ENCODE measurements around the gene VPS13A. TPM values are rescaled to one million over a fixed set of nuclear protein-coding genes. Genes with fewer than 3 reads are reported as not detected.

The VPS13A gene
- total and polyA plus RNA-seq, 4 donors: 3.7 to 58.3 (median 19.7) TPM

DNA sequence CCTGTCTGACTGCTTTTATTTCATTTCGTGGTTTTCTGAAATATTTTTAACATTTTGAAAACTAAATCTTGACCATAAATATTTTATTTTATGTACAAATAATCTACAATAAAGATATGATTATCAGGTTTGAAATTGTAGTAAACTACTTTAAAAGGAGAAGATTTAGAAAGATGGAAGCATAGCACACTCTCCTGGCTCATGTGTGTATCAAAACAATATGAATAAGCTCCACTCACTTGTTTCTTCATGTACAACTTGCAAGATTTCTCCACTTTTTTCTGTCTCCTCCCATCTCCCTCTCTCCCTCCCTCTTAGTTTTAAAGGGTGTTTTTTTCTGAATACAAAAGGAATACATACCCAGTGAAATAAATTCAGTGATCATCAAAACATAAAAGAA is 15.4 kb upstream of the VPS13A start:
- Histone ChIP-seq H3K27ac (ENCODE audit: low read depth in 1 of 2, low read length in 1 of 2) (no peak overlapping the region), H3K9me3 (ENCODE audit: control insufficient read depth in 4 of 4, insufficient read depth in 3 of 4, low read length in 3 of 4) (no peaks in the 10 kb centered on the region), H3K36me3 (ENCODE audit: control insufficient read depth in 4 of 4, insufficient read depth in 4 of 4, low read length in 4 of 4) (no peaks in the 10 kb centered on the region), H3K4me1 (ENCODE audit: control insufficient read depth in 5 of 5, insufficient read depth in 5 of 5, low read length in 5 of 5) (peaks cover 0 to 11% (median 0%) of the 10 kb centered on the region in 5 donors), H3K9ac (ENCODE audit: insufficient read depth in 1 of 2, low read length in 2 of 2) (no peak overlapping the region), H3K27me3 (ENCODE audit: control insufficient read depth in 3 of 3, insufficient read depth in 3 of 3, low read length in 2 of 3) (no peaks in the 10 kb centered on the region), H3K4me3 (no peak overlapping the region)
- DNase-seq (no peak), ATAC-seq (ENCODE audit: insufficient read depth, low FRiP score) (no peak)
- TF ChIP-seq, protein P1, sequence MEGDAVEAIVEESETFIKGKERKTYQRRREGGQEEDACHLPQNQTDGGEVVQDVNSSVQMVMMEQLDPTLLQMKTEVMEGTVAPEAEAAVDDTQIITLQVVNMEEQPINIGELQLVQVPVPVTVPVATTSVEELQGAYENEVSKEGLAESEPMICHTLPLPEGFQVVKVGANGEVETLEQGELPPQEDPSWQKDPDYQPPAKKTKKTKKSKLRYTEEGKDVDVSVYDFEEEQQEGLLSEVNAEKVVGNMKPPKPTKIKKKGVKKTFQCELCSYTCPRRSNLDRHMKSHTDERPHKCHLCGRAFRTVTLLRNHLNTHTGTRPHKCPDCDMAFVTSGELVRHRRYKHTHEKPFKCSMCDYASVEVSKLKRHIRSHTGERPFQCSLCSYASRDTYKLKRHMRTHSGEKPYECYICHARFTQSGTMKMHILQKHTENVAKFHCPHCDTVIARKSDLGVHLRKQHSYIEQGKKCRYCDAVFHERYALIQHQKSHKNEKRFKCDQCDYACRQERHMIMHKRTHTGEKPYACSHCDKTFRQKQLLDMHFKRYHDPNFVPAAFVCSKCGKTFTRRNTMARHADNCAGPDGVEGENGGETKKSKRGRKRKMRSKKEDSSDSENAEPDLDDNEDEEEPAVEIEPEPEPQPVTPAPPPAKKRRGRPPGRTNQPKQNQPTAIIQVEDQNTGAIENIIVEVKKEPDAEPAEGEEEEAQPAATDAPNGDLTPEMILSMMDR (IDR thresholded peaks at IDR 0.05; ENCODE audit: control extremely low read depth, extremely low read depth): no peak
- 95 to 96% methylated on average over 1 of the region's 1 CpG for WGBS, 2 donors

DNA sequence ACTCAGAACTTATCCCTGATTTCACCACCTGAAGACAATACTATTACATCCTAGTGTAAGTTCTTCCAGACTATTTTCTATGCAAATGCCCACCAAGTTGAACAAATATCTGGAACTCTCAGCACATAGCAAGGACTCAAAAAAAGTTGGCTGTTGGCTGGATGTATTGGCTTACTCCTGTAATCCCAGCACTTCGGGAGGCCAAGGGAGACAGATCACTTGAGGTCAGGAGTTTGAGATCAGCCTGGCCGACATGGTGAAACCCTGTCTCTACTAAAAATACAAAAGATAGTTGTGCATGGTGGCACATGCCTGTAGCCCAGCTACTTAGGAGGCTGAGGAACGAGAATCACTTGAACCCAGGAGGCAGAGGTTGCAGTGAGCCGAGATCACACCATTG is 15.0 kb upstream of the VPS13A start:
- H3K4me1 ChIP-seq (ENCODE audit: control insufficient read depth in 5 of 5, insufficient read depth in 5 of 5, low read length in 5 of 5): peaks cover 0 to 11% (median 0%) of the 10 kb centered on the region in 5 donors
- WGBS, 2 donors: 85 to 94% methylated on average over 4 of the region's 4 CpGs
- no peak for ATAC-seq (ENCODE audit: insufficient read depth, low FRiP score)
- DNase-seq: no peak
- no peak overlapping the region for H3K27ac ChIP-seq (ENCODE audit: low read depth in 1 of 2, low read length in 1 of 2)
- no peaks in the 10 kb centered on the region for H3K9me3 ChIP-seq (ENCODE audit: control insufficient read depth in 4 of 4, insufficient read depth in 3 of 4, low read length in 3 of 4)
- no peak overlapping the region for H3K4me3 ChIP-seq
- H3K27me3 ChIP-seq (ENCODE audit: control insufficient read depth in 3 of 3, insufficient read depth in 3 of 3, low read length in 2 of 3): no peaks in the 10 kb centered on the region
- TF ChIP-seq, protein P1 (IDR thresholded peaks at IDR 0.05; ENCODE audit: control extremely low read depth, extremely low read depth): no peak
- no peaks in the 10 kb centered on the region for H3K36me3 ChIP-seq (ENCODE audit: control insufficient read depth in 4 of 4, insufficient read depth in 4 of 4, low read length in 4 of 4)
- H3K9ac ChIP-seq (ENCODE audit: insufficient read depth in 1 of 2, low read length in 2 of 2): no peak overlapping the region

GRCh38 chr9:77163884-77164283 is 13.4 kb upstream of the VPS13A start:
- WGBS, 2 donors: 19% methylated on average over 4 of the region's 4 CpGs
- Histone ChIP-seq H3K4me1 (ENCODE audit: control insufficient read depth in 5 of 5, insufficient read depth in 5 of 5, low read length in 5 of 5) (peaks cover 0 to 11% (median 0%) of the 10 kb centered on the region in 5 donors), H3K9me3 (ENCODE audit: control insufficient read depth in 4 of 4, insufficient read depth in 3 of 4, low read length in 3 of 4) (no peaks in the 10 kb centered on the region), H3K27me3 (ENCODE audit: control insufficient read depth in 3 of 3, insufficient read depth in 3 of 3, low read length in 2 of 3) (no peaks in the 10 kb centered on the region), H3K4me3 (no peak overlapping the region), H3K27ac (ENCODE audit: low read depth in 1 of 2, low read length in 1 of 2) (no peak overlapping the region), H3K36me3 (ENCODE audit: control insufficient read depth in 4 of 4, insufficient read depth in 4 of 4, low read length in 4 of 4) (no peaks in the 10 kb centered on the region), H3K9ac (ENCODE audit: insufficient read depth in 1 of 2, low read length in 2 of 2) (no peak overlapping the region)
- peak; percentile 16 to 69 (median 49) for DNase-seq
- TF ChIP-seq, protein P1 (IDR thresholded peaks at IDR 0.05; ENCODE audit: control extremely low read depth, extremely low read depth): no peak
- ATAC-seq (ENCODE audit: insufficient read depth, low FRiP score): no peak

DNA sequence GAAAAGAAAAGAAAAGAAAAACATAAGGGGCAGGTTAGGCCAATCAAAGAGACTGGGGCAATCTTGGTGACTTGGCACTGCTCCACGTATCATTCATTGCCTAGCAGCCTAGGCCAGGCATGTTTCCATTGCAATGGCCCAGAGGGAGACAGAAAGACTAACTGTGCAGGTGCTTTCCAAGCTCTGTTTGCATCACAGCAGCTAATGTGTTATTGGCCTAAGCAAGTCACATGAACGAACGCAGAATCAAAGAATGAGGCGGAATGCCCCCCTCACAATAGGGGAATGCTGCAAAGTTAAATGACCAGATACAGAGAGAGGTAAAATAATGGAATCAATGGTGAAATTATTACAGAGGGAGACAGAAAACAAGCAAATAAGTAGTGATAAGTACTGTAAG is 11.1 kb upstream of the VPS13A start:
- TF ChIP-seq, protein P1 (IDR thresholded peaks at IDR 0.05; ENCODE audit: control extremely low read depth, extremely low read depth): no peak
- Histone ChIP-seq H3K4me1 (ENCODE audit: control insufficient read depth in 5 of 5, insufficient read depth in 5 of 5, low read length in 5 of 5) (peaks cover 0 to 11% (median 0%) of the 10 kb centered on the region in 5 donors), H3K4me3 (no peak overlapping the region), H3K36me3 (ENCODE audit: control insufficient read depth in 4 of 4, insufficient read depth in 4 of 4, low read length in 4 of 4) (no peaks in the 10 kb centered on the region), H3K9ac (ENCODE audit: insufficient read depth in 1 of 2, low read length in 2 of 2) (no peak overlapping the region), H3K9me3 (ENCODE audit: control insufficient read depth in 4 of 4, insufficient read depth in 3 of 4, low read length in 3 of 4) (no peaks in the 10 kb centered on the region), H3K27ac (ENCODE audit: low read depth in 1 of 2, low read length in 1 of 2) (no peak overlapping the region), H3K27me3 (ENCODE audit: control insufficient read depth in 3 of 3, insufficient read depth in 3 of 3, low read length in 2 of 3) (no peaks in the 10 kb centered on the region)
- no peak for ATAC-seq (ENCODE audit: insufficient read depth, low FRiP score)
- WGBS, 2 donors: 90 to 92% methylated on average over 4 of the region's 4 CpGs
- DNase-seq: no peak

Data from lung (tissue), 12 donors.